Panc1 (cell line): Measurements from ENCODE around the gene RAPGEF5. TPM values are rescaled to one million over a fixed set of nuclear protein-coding genes. Genes with fewer than 3 reads are reported as not detected.
A peak's percentile ranks its signal among the peaks of the same experiment; 100 is the strongest.

ENCODE experiments used
- ATAC-seq: fragments of 200-7000 bp; cut with Tn5 transposase; 2 replicates; pipeline ENCODE4 v1.9.1; 2020; ENCODE audit warnings: mild to moderate bottlenecking, moderate library complexity
- BruUV-seq: library from RNA; stranded (reverse); fragments of 400-500 nt; replicated peaks from 2 replicates; lab custom pipeline; 2021; lab: Mats Ljungman, UMichigan
- CTCF ChIA-PET: fragments of 300-600 bp; sonication (Branson Sonifier 250); formaldehyde crosslinking; loops from one replicate; lab custom pipeline; 2022; ENCODE audit warnings: antibody characterized with exemption; lab: Charles Lee
- POLR2A ChIA-PET: fragments of 300-600 bp; sonication (Branson Sonifier 250); formaldehyde crosslinking; loops from one replicate; lab custom pipeline; 2022; ENCODE audit warnings: antibody characterized with exemption; lab: Charles Lee
- DNase-seq: peaks from one replicate; pipeline ENCODE4 v3.0.0-alpha.2; 2010; ENCODE audit warnings: low read depth, low spot score
- H3K27ac ChIP-seq: 2 replicates; pipeline ENCODE4 v1.5.1; 2011; ENCODE audit warnings: mild to moderate bottlenecking, low read length, inconsistent platforms
- H3K27me3 ChIP-seq: fragments of 200-500 bp; sonication (Bioruptor generic); 2 replicates; pipeline ENCODE4 v1.6.0; 2014; ENCODE audit warnings: low read length, inconsistent platforms; ENCODE audit not compliant: control insufficient read depth, insufficient read depth
- H3K36me3 ChIP-seq: fragments of 200-500 bp; sonication (Bioruptor generic); 2 replicates; pipeline ENCODE4 v1.5.1; 2014; ENCODE audit warnings: inconsistent platforms, mild to moderate bottlenecking, low read length, moderate library complexity; ENCODE audit not compliant: control insufficient read depth, insufficient read depth
- H3K4me1 ChIP-seq: 2 replicates; pipeline ENCODE4 v1.5.1; 2011; ENCODE audit warnings: inconsistent platforms, mild to moderate bottlenecking, low read length, moderate library complexity; ENCODE audit not compliant: control insufficient read depth, insufficient read depth
- H3K4me3 ChIP-seq, 2 experiments: 2 replicates each; pipeline ENCODE4 v1.5.1; 2011 to 2012; ENCODE audit warnings: low read depth in 2 of 2, low read length in 2 of 2, mild to moderate bottlenecking in 2 of 2, inconsistent platforms in 1 of 2, moderate library complexity in 1 of 2
- H3K9me3 ChIP-seq: fragments of 200-500 bp; sonication (Bioruptor generic); 2 replicates; pipeline ENCODE4 v1.5.1; 2014; ENCODE audit warnings: low read depth, mild to moderate bottlenecking, inconsistent platforms, low read length, moderate library complexity; ENCODE audit not compliant: control insufficient read depth, insufficient read depth
- POLR2AphosphoS5 ChIP-seq: IDR thresholded peaks from 2 replicates; pipeline ENCODE4 v1.6.1; 2012; ENCODE audit warnings: mild to moderate bottlenecking, low read depth, low read length, moderate library complexity
- SIN3A ChIP-seq: IDR thresholded peaks from 2 replicates; pipeline ENCODE4 v1.6.1; 2012; ENCODE audit warnings: low read depth, mild to moderate bottlenecking, low read length, moderate library complexity, borderline replicate concordance; ENCODE audit not compliant: insufficient read depth
- TCF7L2 ChIP-seq: IDR thresholded peaks from 2 replicates; pipeline ENCODE4 v1.6.1; 2011; ENCODE audit warnings: mild to moderate bottlenecking, low read depth, low read length, inconsistent platforms
- in situ Hi-C: cut with HindIII; loops from 2 replicates; pipeline ENCODE4 v1.10.0; 2016; ENCODE audit warnings: low sequenced_read_pairs, low pct_unique_long_range_greater_than_20kb
- intact Hi-C: fragments of 100-400 bp; cut with micrococcal nuclease; formaldehyde crosslinking; loops from one replicate; pipeline ENCODE4 v1.10.0; 2022; ENCODE audit not compliant: unreplicated experiment
- total RNA-seq: library from RNA; stranded (reverse); gene quantifications from one replicate; pipeline ENCODE4 v1.2.1, GENCODE V29; 2021; ENCODE audit not compliant: unreplicated experiment
- TF ChIP-seq, protein P1 (sequence below): fragments of 450-650 bp; IDR thresholded peaks from 2 replicates; pipeline ENCODE4 v1.5.1; 2017; ENCODE audit warnings: mild to moderate bottlenecking
- TF ChIP-seq, protein P2 (sequence below), 2 experiments: IDR thresholded peaks; 2 replicates each; pipeline ENCODE4 v1.6.1; 2011 to 2012; ENCODE audit warnings: low read depth in 2 of 2, control low read depth in 1 of 2, low read length in 1 of 2, mild to moderate bottlenecking in 1 of 2, moderate library complexity in 1 of 2; ENCODE audit not compliant: insufficient read depth in 1 of 2

Gene RAPGEF5
- total RNA-seq, 1 experiment from 2014 or later = 1.4 TPM

DNA sequence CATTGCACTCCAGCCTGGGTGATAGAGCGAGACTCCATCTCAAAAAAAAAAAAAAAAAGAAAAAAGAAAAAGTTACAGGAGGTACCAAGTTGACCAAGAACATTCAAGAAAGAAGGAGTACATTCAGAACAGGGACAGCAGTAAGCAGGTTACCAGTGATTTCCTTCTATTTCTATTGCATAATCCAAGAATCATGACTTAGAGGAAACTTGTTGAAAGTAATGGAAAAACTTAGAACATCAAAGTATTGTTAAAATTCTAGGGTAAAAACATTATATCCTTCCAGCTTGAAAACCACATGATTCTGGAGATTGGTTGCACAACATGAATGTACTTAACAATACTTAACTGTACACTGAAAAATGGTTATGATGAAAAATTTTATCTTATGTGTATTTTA is 25.2 kb downstream of the RAPGEF5 start:
- intact Hi-C loops = no loop called here
- no peak for ATAC-seq
- CTCF ChIA-PET = no interaction called here

DNA sequence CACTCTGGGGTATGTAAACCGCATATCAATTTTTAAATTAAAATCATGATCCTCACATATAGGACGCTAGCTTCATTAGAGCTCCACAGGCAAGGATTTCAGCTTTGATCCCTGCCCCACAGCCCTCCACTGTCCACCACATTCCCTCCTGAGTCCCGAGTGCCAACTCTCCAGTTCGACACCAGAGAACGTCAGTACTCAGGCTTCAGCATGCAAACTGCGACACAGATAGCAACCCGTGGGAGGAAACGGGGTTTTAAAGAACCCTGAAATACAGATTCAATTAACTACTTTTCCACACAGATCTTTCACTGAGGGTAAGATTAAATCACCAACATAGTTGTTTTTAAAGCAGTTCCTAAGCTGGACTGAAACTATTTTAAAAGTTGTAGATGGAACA is 26.1 kb downstream of the RAPGEF5 start:
- no peak for TF ChIP-seq SIN3A
- TF ChIP-seq, protein P1, sequence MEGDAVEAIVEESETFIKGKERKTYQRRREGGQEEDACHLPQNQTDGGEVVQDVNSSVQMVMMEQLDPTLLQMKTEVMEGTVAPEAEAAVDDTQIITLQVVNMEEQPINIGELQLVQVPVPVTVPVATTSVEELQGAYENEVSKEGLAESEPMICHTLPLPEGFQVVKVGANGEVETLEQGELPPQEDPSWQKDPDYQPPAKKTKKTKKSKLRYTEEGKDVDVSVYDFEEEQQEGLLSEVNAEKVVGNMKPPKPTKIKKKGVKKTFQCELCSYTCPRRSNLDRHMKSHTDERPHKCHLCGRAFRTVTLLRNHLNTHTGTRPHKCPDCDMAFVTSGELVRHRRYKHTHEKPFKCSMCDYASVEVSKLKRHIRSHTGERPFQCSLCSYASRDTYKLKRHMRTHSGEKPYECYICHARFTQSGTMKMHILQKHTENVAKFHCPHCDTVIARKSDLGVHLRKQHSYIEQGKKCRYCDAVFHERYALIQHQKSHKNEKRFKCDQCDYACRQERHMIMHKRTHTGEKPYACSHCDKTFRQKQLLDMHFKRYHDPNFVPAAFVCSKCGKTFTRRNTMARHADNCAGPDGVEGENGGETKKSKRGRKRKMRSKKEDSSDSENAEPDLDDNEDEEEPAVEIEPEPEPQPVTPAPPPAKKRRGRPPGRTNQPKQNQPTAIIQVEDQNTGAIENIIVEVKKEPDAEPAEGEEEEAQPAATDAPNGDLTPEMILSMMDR = no peak
- TF ChIP-seq, protein P2, sequence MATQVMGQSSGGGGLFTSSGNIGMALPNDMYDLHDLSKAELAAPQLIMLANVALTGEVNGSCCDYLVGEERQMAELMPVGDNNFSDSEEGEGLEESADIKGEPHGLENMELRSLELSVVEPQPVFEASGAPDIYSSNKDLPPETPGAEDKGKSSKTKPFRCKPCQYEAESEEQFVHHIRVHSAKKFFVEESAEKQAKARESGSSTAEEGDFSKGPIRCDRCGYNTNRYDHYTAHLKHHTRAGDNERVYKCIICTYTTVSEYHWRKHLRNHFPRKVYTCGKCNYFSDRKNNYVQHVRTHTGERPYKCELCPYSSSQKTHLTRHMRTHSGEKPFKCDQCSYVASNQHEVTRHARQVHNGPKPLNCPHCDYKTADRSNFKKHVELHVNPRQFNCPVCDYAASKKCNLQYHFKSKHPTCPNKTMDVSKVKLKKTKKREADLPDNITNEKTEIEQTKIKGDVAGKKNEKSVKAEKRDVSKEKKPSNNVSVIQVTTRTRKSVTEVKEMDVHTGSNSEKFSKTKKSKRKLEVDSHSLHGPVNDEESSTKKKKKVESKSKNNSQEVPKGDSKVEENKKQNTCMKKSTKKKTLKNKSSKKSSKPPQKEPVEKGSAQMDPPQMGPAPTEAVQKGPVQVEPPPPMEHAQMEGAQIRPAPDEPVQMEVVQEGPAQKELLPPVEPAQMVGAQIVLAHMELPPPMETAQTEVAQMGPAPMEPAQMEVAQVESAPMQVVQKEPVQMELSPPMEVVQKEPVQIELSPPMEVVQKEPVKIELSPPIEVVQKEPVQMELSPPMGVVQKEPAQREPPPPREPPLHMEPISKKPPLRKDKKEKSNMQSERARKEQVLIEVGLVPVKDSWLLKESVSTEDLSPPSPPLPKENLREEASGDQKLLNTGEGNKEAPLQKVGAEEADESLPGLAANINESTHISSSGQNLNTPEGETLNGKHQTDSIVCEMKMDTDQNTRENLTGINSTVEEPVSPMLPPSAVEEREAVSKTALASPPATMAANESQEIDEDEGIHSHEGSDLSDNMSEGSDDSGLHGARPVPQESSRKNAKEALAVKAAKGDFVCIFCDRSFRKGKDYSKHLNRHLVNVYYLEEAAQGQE (IDR thresholded peaks at IDR 0.05; ENCODE audit: insufficient read depth in 1 of 2, low read depth in 2 of 2, low read length in 1 of 2) = no peak
- no peak for TF ChIP-seq TCF7L2
- TF ChIP-seq POLR2AphosphoS5 = no peak
- Histone ChIP-seq H3K27me3 (peaks cover 9% of the 10 kb centered on the region), H3K9me3 (no peaks in the 10 kb centered on the region), H3K27ac (no peak overlapping the region), H3K36me3 (no peaks in the 10 kb centered on the region), H3K4me1 (no peaks in the 10 kb centered on the region), H3K4me3 (no peak overlapping the region)
- no TSS peak for BruUV-seq
- DNase-seq (no peak), ATAC-seq (no peak)
- intact Hi-C loops = no loop called here
- in situ Hi-C loops = no loop called here
- ChIA-PET CTCF (no interaction called here), POLR2A (no interaction called here)

More for the DNA sequence above, 25.2 kb downstream of the RAPGEF5 start:
- no peaks in the 10 kb centered on the region for H3K9me3 ChIP-seq
- DNase-seq = no peak
- POLR2A ChIA-PET = no interaction called here
- in situ Hi-C loops = no loop called here
- H3K27ac ChIP-seq = no peak overlapping the region
- no peaks in the 10 kb centered on the region for H3K36me3 ChIP-seq
- peaks cover 9% of the 10 kb centered on the region for H3K27me3 ChIP-seq
- TF ChIP-seq SIN3A (no peak), TCF7L2 (no peak)
- BruUV-seq = no TSS peak
- no peak overlapping the region for H3K4me3 ChIP-seq
- H3K4me1 ChIP-seq = no peaks in the 10 kb centered on the region

DNA sequence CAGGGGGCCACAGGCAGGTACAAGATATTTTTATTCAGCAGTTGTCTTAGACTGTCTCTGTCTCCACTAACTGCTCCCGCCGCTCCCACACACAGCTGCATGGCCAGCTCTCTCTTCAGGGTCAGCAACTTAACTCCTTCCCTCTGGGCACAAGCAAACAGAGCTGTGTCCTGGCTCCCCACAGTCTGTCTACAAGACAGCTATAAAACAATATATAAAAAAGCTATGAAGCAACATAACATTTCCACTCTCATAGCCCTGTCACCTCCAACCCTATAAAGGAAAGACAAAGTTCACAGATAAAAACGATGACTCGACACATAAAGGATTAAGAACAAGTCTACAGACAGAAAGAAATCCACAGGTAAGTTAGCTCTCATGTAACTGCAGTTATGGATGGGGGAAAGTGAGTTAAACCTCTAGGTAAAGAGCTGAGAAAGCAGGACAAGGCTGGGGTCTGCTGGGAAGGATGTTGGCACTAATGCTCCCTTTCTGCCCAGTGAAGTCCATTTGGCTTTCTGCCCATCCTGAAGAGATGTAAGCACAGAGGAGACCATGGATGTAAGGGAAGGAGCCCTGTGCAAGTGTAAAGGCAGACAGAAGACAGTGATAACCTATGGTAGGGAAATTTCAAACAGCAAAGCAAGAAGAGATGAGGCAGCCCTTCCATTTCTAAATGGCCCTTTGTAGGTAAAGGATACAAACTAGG is 27.0 kb downstream of the RAPGEF5 start:
- in situ Hi-C loops = no loop called here
- Histone ChIP-seq H3K9me3 (no peaks in the 10 kb centered on the region), H3K27ac (no peak overlapping the region), H3K36me3 (no peaks in the 10 kb centered on the region), H3K27me3 (peaks cover 9% of the 10 kb centered on the region), H3K4me1 (no peaks in the 10 kb centered on the region), H3K4me3 (no peak overlapping the region)
- TF ChIP-seq POLR2AphosphoS5 (no peak), SIN3A (no peak), TCF7L2 (no peak)
- TF ChIP-seq, protein P2 (IDR thresholded peaks at IDR 0.05; ENCODE audit: insufficient read depth in 1 of 2, low read depth in 2 of 2, low read length in 1 of 2) = no peak
- TF ChIP-seq, protein P1 = no peak
- peak; percentile 48; the same call in 1 of the 2 replicates for ATAC-seq
- no peak for DNase-seq
- POLR2A ChIA-PET = no interaction called here
- CTCF ChIA-PET = no interaction called here
- intact Hi-C loops = no loop called here
- BruUV-seq = no TSS peak
